ENCODE measurements around the gene CDR2. TPM values are rescaled to one million over a fixed set of nuclear protein-coding genes. Genes with fewer than 3 reads are reported as not detected.

Gene CDR2
- total RNA-seq, 2 donors from 2014 or later, result 22.2 to 27.6 TPM

DNA sequence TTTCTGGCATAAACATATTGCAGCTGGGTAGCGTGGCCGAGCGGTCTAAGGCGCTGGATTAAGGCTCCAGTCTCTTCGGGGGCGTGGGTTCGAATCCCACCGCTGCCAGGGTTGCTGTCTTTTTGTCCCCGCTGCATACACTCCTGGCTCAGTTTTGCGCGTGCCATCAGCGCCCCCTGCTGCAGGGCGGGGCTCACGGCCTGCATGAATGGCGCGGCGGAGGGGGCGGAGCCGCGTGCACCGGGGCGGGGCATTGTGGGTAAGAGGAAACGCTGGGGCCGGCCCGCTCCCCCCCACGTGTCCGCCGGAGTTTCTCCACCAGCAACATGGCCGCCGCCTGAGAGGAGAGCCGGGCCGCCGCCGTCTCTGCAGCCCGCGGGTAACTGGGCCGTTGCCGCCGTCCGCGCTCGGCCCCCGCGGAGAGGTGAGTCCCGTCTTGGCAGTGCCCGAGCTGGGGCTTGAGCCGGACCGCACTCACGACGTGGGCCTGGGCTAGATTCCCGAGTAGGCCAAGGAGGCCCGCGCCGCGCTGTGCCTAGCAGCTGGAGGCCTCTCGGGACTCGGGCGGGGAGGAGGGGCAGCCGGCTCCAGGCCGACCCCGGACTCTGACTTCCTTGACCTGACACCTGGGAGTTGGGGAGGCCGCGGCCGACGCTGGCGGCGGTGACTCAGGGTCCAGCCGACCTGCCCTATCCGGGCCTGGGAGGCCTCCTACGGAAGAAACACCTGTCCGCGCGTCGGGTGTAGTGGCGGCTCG is 77.1 kb downstream of the CDR2 start, which contains the start of gene POLR3E:
POLR3E (plus strand) TSS at position 296 of the 757 bp plus-strand sequence. CDS start 5,560 bp downstream, outside the sequence.
- DNase-seq (peak; percentile 96 to 100), ATAC-seq (peak; percentile 89)
- intact Hi-C loops (cut with DNase I, micrococcal nuclease), result loop anchor here (5.0 to 10.0 kb wide), 3 partner anchors 92 to 290 kb away; partner anchors contain the start of genes EEF2K (in 1 of the 2) and MOSMO (in 1 of the 2)

DNA sequence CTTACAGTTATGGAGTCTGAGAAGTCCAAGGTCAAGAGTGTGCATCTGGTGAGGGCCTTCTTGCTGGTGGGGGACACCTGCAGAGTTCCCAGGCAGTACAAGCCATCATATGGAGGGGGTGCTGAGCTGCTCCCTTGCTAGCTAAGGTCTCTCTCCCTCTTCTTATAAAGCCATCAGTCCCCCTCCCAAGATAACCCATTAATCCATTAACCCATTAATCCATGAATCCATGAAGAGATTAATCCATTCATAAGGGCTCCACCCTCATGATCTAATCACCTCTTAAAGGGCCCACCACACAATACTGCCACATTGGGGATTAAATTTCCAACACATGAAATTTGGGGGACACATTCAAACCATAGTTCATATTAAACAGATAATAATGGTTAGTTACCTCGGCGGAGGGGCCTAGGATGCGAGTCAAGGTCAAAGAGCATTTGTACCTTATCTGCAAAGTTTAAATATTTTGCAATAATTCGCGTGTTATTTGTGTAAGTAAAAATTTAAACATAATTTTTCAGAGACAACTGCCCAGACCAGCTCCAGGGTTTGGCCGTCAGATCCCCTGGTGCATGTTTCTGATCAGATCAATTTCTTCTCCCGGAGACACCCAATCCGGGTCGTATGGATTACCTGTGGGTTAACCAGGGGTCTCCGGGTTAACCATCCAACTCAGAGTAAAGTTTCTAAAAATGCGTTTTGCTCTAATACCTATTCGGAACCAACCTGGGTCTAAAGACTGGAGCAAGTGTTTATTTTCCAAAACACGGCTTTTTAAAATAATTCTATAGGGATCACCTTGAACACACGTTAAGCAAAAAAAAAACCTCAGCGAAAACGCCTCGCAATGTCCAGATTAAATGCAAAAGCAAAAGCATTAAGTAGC is 78.0 kb downstream of the CDR2 start:
- ATAC-seq, result no peak
- DNase-seq, result no peak
- intact Hi-C loops (cut with DNase I, micrococcal nuclease), result loop anchor here (5.0 to 10.0 kb wide), 3 partner anchors 92 to 289 kb away; partner anchors contain the start of genes EEF2K (in 1 of the 2) and MOSMO (in 1 of the 2)

Other genes with a start within 250 kb of the CDR2 start
- gene SDR42E2, start 212.1 kb downstream of the CDR2 start, total RNA-seq, result not detected
- gene EEF2K, start 168.3 kb downstream of the CDR2 start, total RNA-seq, result 10 to 100 TPM; 26.4 to 35.2 TPM
- gene POLR3E, start 77.2 kb downstream of the CDR2 start, total RNA-seq, result 10 to 100 TPM; 37.0 to 44.8 TPM
- 100 to 1,000 TPM; 227 to 300 TPM for gene NPIPB5, start 136.3 kb upstream of the CDR2 start, total RNA-seq

Data from left colon (tissue), 2 donors.